Right lobe of liver (tissue), 4 donors: ENCODE measurements around the gene GABBR1.

Experiments used
- POLR2A ChIP-seq: fragments of 450-650 bp; IDR thresholded peaks from one replicate; pipeline ENCODE4 v1.6.1; 2017; ENCODE audit warnings: antibody characterized with exemption, mild to moderate bottlenecking
- TF ChIP-seq, protein P1 (sequence below), 4 donors: fragments of 200-600 bp in 3 of 4; fragments of 450-650 bp in 1 of 4; IDR thresholded peaks; one replicate each; pipeline versions ENCODE4 v1.5.1 to v1.8.0; 2016 to 2022; ENCODE audit warnings: antibody characterized with exemption in 4 of 4, mild to moderate bottlenecking in 2 of 4
- donor health status: DM: no; HTN: no; CAD: no.
- donor health status: DM: no; HTN: no; CAD: no.
- donor health status: DM: no; HTN: yes; CAD: no.

DNA sequence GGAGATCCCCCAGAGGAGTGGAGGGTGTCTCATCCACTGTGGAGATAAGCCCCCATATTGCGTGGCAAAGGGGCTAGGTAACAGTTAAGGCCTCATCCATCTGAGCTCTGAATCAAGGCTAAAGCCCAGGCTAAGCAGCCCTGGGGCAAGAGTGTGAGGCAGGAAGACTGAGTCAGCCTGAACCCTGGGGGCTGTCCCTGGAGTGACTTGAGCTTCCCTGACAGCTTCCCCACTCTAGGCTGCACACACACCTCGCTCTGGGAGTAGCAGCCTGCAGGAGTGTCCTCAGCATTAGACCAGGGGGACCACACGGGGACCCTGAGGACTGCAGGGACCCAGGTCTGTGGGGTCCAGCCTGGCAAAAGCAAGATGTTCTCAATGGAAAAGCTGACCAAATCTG, 101.3 kb downstream of the GABBR1 start:
- TF ChIP-seq, protein P1, sequence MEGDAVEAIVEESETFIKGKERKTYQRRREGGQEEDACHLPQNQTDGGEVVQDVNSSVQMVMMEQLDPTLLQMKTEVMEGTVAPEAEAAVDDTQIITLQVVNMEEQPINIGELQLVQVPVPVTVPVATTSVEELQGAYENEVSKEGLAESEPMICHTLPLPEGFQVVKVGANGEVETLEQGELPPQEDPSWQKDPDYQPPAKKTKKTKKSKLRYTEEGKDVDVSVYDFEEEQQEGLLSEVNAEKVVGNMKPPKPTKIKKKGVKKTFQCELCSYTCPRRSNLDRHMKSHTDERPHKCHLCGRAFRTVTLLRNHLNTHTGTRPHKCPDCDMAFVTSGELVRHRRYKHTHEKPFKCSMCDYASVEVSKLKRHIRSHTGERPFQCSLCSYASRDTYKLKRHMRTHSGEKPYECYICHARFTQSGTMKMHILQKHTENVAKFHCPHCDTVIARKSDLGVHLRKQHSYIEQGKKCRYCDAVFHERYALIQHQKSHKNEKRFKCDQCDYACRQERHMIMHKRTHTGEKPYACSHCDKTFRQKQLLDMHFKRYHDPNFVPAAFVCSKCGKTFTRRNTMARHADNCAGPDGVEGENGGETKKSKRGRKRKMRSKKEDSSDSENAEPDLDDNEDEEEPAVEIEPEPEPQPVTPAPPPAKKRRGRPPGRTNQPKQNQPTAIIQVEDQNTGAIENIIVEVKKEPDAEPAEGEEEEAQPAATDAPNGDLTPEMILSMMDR (IDR thresholded peaks at IDR 0.05), result no peak
- no peak for TF ChIP-seq POLR2A
